ENCODE data around the gene MSRB3.
"Not testable (repeated sequence)": the region's sequence is repeated elsewhere in the genome, so short reads cannot be mapped to it uniquely, and the experiment has no call there.

Gene MSRB3

GRCh38 chr12:65444996-65445395 is 166.5 kb downstream of the MSRB3 start:
- Histone ChIP-seq H3K4me3 (ENCODE audit: severe bottlenecking) (no peak overlapping the region), H3K36me3 (ENCODE audit: low read depth) (no peaks in the 10 kb centered on the region), H3K27ac (ENCODE audit: poor library complexity, severe bottlenecking) (no peak overlapping the region), H3K27me3 (ENCODE audit: insufficient read depth, poor library complexity, severe bottlenecking) (no peaks in the 10 kb centered on the region), H3K9me3 (ENCODE audit: severe bottlenecking) (no peaks in the 10 kb centered on the region), H3K4me1 (ENCODE audit: insufficient read depth, poor library complexity, severe bottlenecking) (peaks cover 10% of the 10 kb centered on the region)
- no peak for TF ChIP-seq CTCF (IDR thresholded peaks at IDR 0.05; ENCODE audit: poor library complexity, severe bottlenecking)
- DNase-seq (ENCODE audit: low spot score) (no peak), ATAC-seq (ENCODE audit: low read depth) (no peak)

- Histone ChIP-seq H3K4me3 (ENCODE audit: severe bottlenecking) (no peak overlapping the region), H3K4me1 (ENCODE audit: insufficient read depth, poor library complexity, severe bottlenecking) (peaks cover 14% of the 10 kb centered on the region), H3K27me3 (ENCODE audit: insufficient read depth, poor library complexity, severe bottlenecking) (no peaks in the 10 kb centered on the region), H3K36me3 (ENCODE audit: low read depth) (no peaks in the 10 kb centered on the region), H3K27ac (ENCODE audit: poor library complexity, severe bottlenecking) (no peak overlapping the region), H3K9me3 (ENCODE audit: severe bottlenecking) (no peaks in the 10 kb centered on the region)
- ATAC-seq (ENCODE audit: low read depth): no peak
- no peak for DNase-seq (ENCODE audit: low spot score)
- TF ChIP-seq CTCF (IDR thresholded peaks at IDR 0.05; ENCODE audit: poor library complexity, severe bottlenecking): no peak
Observed at GRCh38 chr12:65446901-65447300, 168.4 kb downstream of the MSRB3 start.

GRCh38 chr12:65449400-65449799 is 170.9 kb downstream of the MSRB3 start:
- no peaks in the 10 kb centered on the region for H3K27me3 ChIP-seq (ENCODE audit: insufficient read depth, poor library complexity, severe bottlenecking)
- peak; percentile 67 for ATAC-seq (ENCODE audit: low read depth)
- H3K36me3 ChIP-seq (ENCODE audit: low read depth): no peaks in the 10 kb centered on the region
- peaks cover 14% of the 10 kb centered on the region for H3K4me1 ChIP-seq (ENCODE audit: insufficient read depth, poor library complexity, severe bottlenecking)
- H3K4me3 ChIP-seq (ENCODE audit: severe bottlenecking): no peak overlapping the region
- peak overlapping the region; percentile 17 for H3K27ac ChIP-seq (ENCODE audit: poor library complexity, severe bottlenecking)
- no peaks in the 10 kb centered on the region for H3K9me3 ChIP-seq (ENCODE audit: severe bottlenecking)
- TF ChIP-seq CTCF (IDR thresholded peaks at IDR 0.05; ENCODE audit: poor library complexity, severe bottlenecking): no peak
- no peak for DNase-seq (ENCODE audit: low spot score)

GRCh38 chr12:65450625-65451024 is 172.1 kb downstream of the MSRB3 start:
- no peaks in the 10 kb centered on the region for H3K36me3 ChIP-seq (ENCODE audit: low read depth)
- no peaks in the 10 kb centered on the region for H3K9me3 ChIP-seq (ENCODE audit: severe bottlenecking)
- TF ChIP-seq CTCF (IDR thresholded peaks at IDR 0.05; ENCODE audit: poor library complexity, severe bottlenecking): no peak
- ATAC-seq (ENCODE audit: low read depth) (no peak), DNase-seq (ENCODE audit: low spot score) (no peak)
- peaks cover 14% of the 10 kb centered on the region for H3K4me1 ChIP-seq (ENCODE audit: insufficient read depth, poor library complexity, severe bottlenecking)
- no peak overlapping the region for H3K27ac ChIP-seq (ENCODE audit: poor library complexity, severe bottlenecking)
- H3K4me3 ChIP-seq (ENCODE audit: severe bottlenecking): no peak overlapping the region
- no peaks in the 10 kb centered on the region for H3K27me3 ChIP-seq (ENCODE audit: insufficient read depth, poor library complexity, severe bottlenecking)

GRCh38 chr12:65454115-65454787 is 175.8 kb downstream of the MSRB3 start:
- H3K27ac ChIP-seq (ENCODE audit: poor library complexity, severe bottlenecking): no peak overlapping the region
- TF ChIP-seq CTCF (IDR thresholded peaks at IDR 0.05; ENCODE audit: poor library complexity, severe bottlenecking): no peak
- H3K9me3 ChIP-seq (ENCODE audit: severe bottlenecking): no peaks in the 10 kb centered on the region
- H3K36me3 ChIP-seq (ENCODE audit: low read depth): no peaks in the 10 kb centered on the region
- DNase-seq (ENCODE audit: low spot score) (no peak), ATAC-seq (ENCODE audit: low read depth) (no peak)
- peaks cover 12% of the 10 kb centered on the region for H3K4me1 ChIP-seq (ENCODE audit: insufficient read depth, poor library complexity, severe bottlenecking)
- no peak overlapping the region for H3K4me3 ChIP-seq (ENCODE audit: severe bottlenecking)
- no peaks in the 10 kb centered on the region for H3K27me3 ChIP-seq (ENCODE audit: insufficient read depth, poor library complexity, severe bottlenecking)

GRCh38 chr12:65457341-65457740 is 178.9 kb downstream of the MSRB3 start:
- H3K9me3 ChIP-seq (ENCODE audit: severe bottlenecking); H3K4me3 ChIP-seq (ENCODE audit: severe bottlenecking); ATAC-seq (ENCODE audit: low read depth); H3K4me1 ChIP-seq (ENCODE audit: insufficient read depth, poor library complexity, severe bottlenecking); H3K27ac ChIP-seq (ENCODE audit: poor library complexity, severe bottlenecking); DNase-seq (ENCODE audit: low spot score); H3K36me3 ChIP-seq (ENCODE audit: low read depth); H3K27me3 ChIP-seq (ENCODE audit: insufficient read depth, poor library complexity, severe bottlenecking): not testable (repeated sequence)
